ENCODE measurements around the gene AP5S1. TPM values are rescaled to one million over a fixed set of nuclear protein-coding genes. Genes with fewer than 3 reads are reported as not detected.

AP5S1 gene
- polyA plus RNA-seq, 1 donor from 2014 or later: 11.3 TPM

DNA sequence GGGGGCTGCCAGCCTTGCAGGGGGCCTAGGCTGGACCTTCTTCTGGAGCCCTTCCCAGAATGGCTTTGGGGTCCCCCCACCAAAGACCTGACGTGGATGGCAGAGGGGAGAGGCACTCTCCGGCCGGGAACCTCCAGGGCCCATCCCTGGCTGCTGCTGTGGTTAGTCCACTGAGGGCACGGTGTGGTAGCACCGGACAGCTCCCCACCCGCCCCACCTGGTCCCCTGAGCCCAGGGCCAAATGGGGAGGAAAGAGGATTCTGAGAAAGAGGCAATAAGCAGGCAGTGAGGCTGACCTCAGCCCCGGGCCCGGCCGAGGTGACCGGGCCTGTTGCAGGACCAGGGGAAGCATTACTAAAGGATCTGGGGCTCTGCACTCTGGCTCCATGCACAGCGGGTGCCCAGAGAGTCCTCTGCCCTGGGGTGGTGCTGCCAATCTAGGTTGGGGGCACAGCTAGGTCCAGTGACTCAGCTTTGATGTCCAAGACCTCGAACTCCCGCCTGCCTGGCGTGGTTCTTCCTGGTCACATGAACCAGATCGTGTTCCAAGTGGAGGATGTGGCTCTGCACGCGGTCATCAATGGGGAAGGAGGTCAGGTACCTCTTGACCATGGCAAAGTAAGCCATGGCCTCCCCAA is 36.0 kb upstream of the AP5S1 start:
- Histone ChIP-seq H3F3A (ENCODE audit: insufficient read depth, low read length, poor library complexity, severe bottlenecking) (no peaks in the 10 kb centered on the region), H3K79me2 (replicated peaks; ENCODE audit: insufficient read depth, low read length) (peaks cover 10% of the 10 kb centered on the region), H3K4me3 (ENCODE audit: low read length) (peak overlapping the region; percentile 82), H4K20me1 (ENCODE audit: insufficient read depth) (no peaks in the 10 kb centered on the region), H3K9me2 (ENCODE audit: insufficient read depth, low read length) (no peaks in the 10 kb centered on the region), H3K27ac (ENCODE audit: low read length) (no peak overlapping the region), H3K36me3 (ENCODE audit: insufficient read depth, low read length) (no peaks in the 10 kb centered on the region), H3K4me2 (ENCODE audit: low read length) (no peak overlapping the region), H3K27me3 (ENCODE audit: insufficient read depth, low read depth, low read length) (no peaks in the 10 kb centered on the region), H3K9ac (ENCODE audit: low read length) (no peak overlapping the region), H3K9me3 (ENCODE audit: low read length) (no peaks in the 10 kb centered on the region), H2AFZ (ENCODE audit: low read depth, low read length) (no peak overlapping the region)
- TF ChIP-seq EP300 (conservative IDR thresholded peaks at IDR 0.05; ENCODE audit: poor library complexity, severe bottlenecking) (no peak), TAF1 (IDR thresholded peaks at IDR 0.05; ENCODE audit: low read depth) (no peak), EZH2 (IDR thresholded peaks at IDR 0.05; ENCODE audit: borderline replicate concordance, insufficient read depth, low read length, poor library complexity, severe bottlenecking) (no peak), POLR2AphosphoS5 (IDR thresholded peaks at IDR 0.05) (no peak), MXI1 (conservative IDR thresholded peaks at IDR 0.05; ENCODE audit: poor library complexity, severe bottlenecking) (no peak), RAD21 (conservative IDR thresholded peaks at IDR 0.05) (no peak), SMC3 (conservative IDR thresholded peaks at IDR 0.05; ENCODE audit: poor library complexity) (no peak)
- TF ChIP-seq, protein P1, sequence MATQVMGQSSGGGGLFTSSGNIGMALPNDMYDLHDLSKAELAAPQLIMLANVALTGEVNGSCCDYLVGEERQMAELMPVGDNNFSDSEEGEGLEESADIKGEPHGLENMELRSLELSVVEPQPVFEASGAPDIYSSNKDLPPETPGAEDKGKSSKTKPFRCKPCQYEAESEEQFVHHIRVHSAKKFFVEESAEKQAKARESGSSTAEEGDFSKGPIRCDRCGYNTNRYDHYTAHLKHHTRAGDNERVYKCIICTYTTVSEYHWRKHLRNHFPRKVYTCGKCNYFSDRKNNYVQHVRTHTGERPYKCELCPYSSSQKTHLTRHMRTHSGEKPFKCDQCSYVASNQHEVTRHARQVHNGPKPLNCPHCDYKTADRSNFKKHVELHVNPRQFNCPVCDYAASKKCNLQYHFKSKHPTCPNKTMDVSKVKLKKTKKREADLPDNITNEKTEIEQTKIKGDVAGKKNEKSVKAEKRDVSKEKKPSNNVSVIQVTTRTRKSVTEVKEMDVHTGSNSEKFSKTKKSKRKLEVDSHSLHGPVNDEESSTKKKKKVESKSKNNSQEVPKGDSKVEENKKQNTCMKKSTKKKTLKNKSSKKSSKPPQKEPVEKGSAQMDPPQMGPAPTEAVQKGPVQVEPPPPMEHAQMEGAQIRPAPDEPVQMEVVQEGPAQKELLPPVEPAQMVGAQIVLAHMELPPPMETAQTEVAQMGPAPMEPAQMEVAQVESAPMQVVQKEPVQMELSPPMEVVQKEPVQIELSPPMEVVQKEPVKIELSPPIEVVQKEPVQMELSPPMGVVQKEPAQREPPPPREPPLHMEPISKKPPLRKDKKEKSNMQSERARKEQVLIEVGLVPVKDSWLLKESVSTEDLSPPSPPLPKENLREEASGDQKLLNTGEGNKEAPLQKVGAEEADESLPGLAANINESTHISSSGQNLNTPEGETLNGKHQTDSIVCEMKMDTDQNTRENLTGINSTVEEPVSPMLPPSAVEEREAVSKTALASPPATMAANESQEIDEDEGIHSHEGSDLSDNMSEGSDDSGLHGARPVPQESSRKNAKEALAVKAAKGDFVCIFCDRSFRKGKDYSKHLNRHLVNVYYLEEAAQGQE (IDR thresholded peaks at IDR 0.05; ENCODE audit: borderline replicate concordance): no peak
- TF ChIP-seq, protein P2, sequence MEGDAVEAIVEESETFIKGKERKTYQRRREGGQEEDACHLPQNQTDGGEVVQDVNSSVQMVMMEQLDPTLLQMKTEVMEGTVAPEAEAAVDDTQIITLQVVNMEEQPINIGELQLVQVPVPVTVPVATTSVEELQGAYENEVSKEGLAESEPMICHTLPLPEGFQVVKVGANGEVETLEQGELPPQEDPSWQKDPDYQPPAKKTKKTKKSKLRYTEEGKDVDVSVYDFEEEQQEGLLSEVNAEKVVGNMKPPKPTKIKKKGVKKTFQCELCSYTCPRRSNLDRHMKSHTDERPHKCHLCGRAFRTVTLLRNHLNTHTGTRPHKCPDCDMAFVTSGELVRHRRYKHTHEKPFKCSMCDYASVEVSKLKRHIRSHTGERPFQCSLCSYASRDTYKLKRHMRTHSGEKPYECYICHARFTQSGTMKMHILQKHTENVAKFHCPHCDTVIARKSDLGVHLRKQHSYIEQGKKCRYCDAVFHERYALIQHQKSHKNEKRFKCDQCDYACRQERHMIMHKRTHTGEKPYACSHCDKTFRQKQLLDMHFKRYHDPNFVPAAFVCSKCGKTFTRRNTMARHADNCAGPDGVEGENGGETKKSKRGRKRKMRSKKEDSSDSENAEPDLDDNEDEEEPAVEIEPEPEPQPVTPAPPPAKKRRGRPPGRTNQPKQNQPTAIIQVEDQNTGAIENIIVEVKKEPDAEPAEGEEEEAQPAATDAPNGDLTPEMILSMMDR (IDR thresholded peaks at IDR 0.05; ENCODE audit: poor library complexity, severe bottlenecking): no peak

DNA sequence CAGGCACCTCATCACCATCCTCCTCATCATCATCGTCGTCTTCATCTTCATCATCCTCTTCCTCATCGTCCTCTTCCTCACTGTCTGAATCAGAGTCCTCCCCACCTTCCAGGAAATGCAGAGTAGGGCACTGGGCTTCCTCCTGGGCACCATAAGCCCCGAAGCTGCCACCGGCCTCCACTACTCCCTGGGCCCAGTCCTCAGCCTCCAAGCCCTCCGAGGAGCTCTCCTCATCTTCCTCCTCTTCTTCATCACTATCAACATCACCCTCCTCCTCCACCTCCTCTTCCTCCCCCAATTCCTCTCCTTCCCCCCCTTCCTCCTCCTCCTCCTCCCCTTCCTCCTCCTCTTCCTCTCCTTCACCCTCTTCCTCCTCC is 35.5 kb upstream of the AP5S1 start:
- H3K79me2 ChIP-seq (replicated peaks; ENCODE audit: insufficient read depth, low read length): peaks cover 10% of the 10 kb centered on the region
- H4K20me1 ChIP-seq (ENCODE audit: insufficient read depth): no peaks in the 10 kb centered on the region
- peak overlapping the region; percentile 82 for H3K4me3 ChIP-seq (ENCODE audit: low read length)
- no peak overlapping the region for H3K4me2 ChIP-seq (ENCODE audit: low read length)
- H3F3A ChIP-seq (ENCODE audit: insufficient read depth, low read length, poor library complexity, severe bottlenecking): no peaks in the 10 kb centered on the region
- no peak overlapping the region for H3K9ac ChIP-seq (ENCODE audit: low read length)
- no peaks in the 10 kb centered on the region for H3K9me3 ChIP-seq (ENCODE audit: low read length)
- H3K36me3 ChIP-seq (ENCODE audit: insufficient read depth, low read length): no peaks in the 10 kb centered on the region
- TF ChIP-seq RAD21 (conservative IDR thresholded peaks at IDR 0.05): no peak
- TF ChIP-seq, protein P1 (IDR thresholded peaks at IDR 0.05; ENCODE audit: borderline replicate concordance): no peak
- no peak for TF ChIP-seq SMC3 (conservative IDR thresholded peaks at IDR 0.05; ENCODE audit: poor library complexity)
- no peak for TF ChIP-seq MXI1 (conservative IDR thresholded peaks at IDR 0.05; ENCODE audit: poor library complexity, severe bottlenecking)
- TF ChIP-seq EP300 (conservative IDR thresholded peaks at IDR 0.05; ENCODE audit: poor library complexity, severe bottlenecking): no peak
- no peak for TF ChIP-seq TAF1 (IDR thresholded peaks at IDR 0.05; ENCODE audit: low read depth)
- no peak for TF ChIP-seq EZH2 (IDR thresholded peaks at IDR 0.05; ENCODE audit: borderline replicate concordance, insufficient read depth, low read length, poor library complexity, severe bottlenecking)
- TF ChIP-seq POLR2AphosphoS5 (IDR thresholded peaks at IDR 0.05): no peak
- TF ChIP-seq, protein P2 (IDR thresholded peaks at IDR 0.05; ENCODE audit: poor library complexity, severe bottlenecking): no peak
- H3K9me2 ChIP-seq (ENCODE audit: insufficient read depth, low read length): no peaks in the 10 kb centered on the region
- no peak overlapping the region for H3K27ac ChIP-seq (ENCODE audit: low read length)
- H3K27me3 ChIP-seq (ENCODE audit: insufficient read depth, low read depth, low read length): no peaks in the 10 kb centered on the region
- no peak overlapping the region for H2AFZ ChIP-seq (ENCODE audit: low read depth, low read length)
